Fibroblast of peridontal ligament (primary cell): ENCODE measurements around the gene ATG13.
"Not testable (repeated sequence)": the region's sequence is repeated elsewhere in the genome, so short reads cannot be mapped to it uniquely, and the experiment has no call there.

Experiments used
- DNase-seq: peaks from one replicate; pipeline ENCODE4 v3.0.0-alpha.2; 2010; ENCODE audit errors: extremely low read depth

The ATG13 gene

DNA sequence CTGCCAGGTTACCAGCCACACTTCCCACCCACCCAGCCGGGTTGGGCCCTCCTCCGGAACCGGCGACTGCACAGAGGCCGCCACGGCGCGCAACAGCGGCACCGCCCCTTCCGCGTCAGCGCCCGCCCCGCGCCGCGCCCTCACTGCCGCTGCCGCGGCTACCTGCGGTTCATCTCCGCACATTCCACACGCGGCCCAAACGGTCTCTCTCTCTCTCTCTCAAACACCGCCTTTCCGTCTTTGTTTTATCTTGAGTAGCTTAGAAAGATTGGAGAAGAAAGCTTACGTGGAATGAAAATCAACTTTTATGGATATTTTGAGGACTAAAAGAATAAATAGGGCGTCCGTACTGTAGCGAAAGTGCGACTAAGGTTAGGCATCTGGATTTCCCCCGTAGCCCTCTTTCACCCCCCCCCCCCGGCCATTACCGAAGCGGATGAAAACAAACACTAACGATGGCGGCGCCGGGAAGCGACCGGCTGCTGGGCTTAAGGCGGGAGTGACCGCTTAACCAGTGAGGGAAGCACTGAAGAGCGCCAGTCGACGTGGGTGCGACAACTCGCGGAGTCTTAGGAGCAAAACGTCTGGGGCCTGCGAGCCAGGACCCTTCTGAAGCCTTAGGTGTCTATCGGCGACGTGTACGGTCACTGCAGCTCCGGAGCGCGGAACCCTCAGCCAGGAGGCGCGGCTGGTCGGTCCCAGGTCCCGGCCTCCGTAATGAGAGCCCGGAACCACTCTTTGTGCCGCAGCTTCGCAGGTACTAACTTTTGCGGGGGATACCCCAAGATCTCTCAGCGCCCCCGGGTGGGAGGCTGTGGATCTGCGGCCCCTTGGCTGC, at the start of gene ATG13, which contains the start of gene HARBI1:
TSS of gene ATG13 (plus strand) at position 420 of the 838 bp plus-strand sequence. CDS start 26,739 bp downstream, outside the sequence.
TSS of gene HARBI1 (minus strand) at position 94 of the 838 bp plus-strand sequence. CDS start 990 bp downstream, outside the sequence.
- peak; percentile 88 for DNase-seq

DNA sequence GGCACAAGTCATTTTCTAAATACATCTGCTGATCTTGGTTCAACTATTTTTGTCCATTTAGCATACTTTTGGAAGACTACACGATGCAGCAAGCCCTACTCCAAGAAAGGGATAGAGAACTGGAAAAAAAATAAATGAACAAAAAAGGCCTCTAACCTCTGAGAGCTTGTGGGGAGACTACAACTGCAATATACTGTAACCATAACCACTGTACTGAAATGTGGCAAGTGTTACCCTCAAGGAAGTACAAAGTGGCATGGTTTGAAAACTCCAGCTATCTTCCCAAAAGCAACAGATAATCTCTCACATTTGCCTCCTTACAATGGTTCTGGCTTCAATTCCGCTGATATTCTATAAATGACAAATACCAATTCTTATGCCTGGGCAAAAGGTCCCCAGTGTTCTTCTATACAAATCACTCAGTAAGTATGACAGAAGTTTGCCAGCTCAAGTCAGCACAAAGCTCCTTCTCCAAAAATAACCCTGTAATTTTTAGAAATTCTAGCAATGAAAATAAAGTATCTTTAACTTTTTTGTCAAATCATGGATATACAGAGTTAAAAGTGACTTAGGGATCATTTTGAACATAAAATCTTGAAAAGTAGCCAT, 46.5 kb upstream of the ATG13 start:
- DNase-seq, result no peak

DNA sequence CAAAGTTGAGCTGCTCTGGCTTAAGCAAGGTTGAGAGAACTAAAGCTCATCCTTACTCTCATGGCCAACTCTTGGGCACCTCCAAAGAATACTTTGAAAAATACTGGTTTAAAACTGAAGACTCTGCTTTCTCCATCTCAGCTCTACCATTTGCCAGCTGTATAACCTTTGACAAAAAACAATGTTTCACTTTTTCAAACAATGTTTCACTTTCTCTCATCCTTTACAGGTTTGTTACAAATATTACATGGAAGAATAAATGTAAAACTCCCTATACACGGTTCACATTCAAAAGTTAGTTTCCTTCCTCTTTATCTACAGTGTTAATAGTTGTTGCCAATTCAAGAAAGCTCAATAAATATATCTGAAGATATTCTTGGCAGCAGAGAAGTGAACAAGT, 42.7 kb upstream of the ATG13 start:
- no peak for DNase-seq

DNA sequence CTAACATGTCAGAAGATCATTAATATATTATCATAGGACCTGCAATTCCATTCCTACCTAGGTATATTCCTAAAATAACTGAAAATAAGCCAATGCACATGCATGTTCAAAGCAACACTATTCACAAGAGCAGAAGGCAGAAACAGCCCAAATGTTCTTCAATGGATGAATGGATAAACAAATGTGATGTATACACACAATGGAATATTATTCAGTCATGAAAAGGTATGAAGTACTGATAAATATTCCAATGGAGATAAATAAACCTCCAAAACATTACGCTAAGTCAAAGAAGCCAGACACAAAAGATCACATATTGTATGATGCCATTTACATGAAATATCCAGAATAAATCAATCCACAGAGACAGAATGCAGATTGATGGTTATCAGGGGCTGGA, 40.3 kb upstream of the ATG13 start:
- no peak for DNase-seq

DNA sequence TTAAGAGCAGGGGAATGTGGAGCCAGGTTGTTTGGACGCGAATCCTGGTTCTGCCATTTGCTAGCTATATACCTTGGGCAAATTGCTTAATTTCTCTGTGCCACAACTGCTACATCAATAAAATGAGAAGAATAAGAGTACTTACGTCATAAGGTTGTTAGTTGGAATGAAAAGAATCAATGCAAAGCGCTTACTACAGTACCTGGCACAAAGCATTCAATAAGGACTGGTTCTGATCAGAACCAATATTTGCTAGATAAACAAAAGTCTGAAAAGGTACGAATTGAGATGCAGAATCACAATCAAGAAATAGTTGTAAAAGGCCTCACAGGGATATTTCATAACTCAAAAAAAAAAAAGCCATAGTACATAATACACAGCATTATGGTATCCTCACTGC, 34.8 kb upstream of the ATG13 start:
- no peak for DNase-seq

DNA sequence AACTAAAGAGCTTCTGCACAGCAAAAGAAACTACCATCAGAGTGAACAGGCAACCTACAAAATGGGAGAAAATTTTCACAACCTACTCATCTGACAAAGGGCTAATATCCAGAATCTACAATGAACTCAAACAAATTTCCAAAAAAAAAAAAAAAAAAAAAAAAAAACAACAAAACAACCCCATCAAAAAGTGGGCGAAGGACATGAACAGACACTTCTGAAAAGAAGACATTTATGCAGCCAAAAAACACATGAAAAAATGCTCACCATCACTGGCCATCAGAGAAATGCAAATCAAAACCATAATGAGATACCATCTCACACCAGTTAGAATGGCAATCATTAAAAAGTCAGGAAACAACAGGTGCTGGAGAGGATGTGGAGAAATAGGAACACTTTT, 33.8 kb upstream of the ATG13 start:
- not testable (repeated sequence) for DNase-seq

DNA sequence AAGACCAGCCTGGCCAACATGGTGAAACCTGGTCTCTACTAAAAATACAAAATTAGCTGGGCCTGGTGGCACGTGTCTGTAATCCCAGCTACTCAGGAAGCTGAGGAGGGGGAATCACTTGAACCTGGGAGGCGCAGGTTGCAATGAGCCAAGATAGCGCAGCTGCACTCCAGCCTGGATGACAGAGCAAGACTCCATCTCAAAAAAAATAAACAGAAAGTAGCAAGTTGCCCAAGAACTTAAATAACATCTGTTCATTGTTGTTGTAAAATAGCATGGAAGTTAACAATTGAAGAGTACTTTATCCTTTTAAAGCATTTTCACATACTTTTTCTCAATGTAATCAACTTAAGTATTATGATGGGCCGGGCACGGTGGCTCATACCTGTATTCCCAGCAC, 29.2 kb upstream of the ATG13 start:
- DNase-seq, result peak; percentile 58

DNA sequence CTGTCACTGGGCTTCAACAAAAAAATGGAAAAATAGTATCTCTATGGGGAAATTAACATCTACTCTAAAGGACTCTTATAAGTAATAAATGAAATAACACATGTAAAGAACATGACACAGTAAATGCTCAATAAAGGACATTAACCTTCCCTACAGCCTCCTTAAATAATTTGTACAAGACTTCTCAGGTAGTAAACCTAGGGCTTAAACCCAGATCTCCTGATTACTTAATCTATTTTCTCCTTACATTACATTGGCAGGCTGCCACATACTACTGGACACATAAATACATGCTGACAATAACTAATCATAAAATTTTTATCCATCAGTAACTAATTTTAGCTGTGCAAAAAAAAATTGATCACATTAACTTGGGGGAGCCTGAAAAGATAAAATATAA, 28.4 kb upstream of the ATG13 start:
- DNase-seq, result no peak

DNA sequence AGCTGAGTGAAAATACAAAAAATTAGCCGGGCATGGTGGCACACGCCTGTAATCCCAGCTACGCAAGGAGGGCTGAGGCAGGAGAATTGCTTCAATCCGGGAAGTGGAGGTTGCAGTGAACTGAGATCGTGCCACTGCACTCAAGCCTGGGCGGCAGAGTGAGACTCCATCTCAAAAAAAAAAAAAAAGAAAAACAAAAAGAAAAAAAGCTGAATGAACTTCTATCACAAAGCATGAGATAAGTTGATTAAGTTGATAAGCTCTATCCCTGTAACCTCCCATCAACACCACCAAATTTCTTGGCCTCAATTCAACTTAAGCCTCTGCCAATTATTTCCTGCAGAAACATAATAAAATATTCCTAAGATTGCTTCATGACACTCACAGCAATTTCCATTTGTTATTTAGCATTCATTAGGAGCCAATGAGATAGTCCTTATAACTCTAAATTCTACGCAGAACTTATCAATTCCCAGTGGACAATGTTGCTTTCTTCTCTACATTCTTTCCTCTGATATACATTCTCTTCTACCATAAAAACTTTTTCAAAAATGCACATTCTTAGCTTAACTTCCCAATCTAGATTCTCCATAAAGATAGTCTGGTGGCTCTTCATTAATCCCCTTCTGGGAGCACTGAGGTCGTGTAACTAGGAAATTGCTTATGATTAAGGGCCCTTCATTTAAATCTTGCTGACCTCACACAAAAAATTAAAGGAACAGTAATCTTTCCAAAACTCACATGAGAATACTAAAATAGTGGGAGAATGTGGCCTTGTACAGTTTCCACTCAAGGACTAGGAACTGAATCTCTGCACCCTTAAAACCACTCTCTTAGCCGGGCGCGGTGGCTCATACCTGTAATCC, 26.4 kb upstream of the ATG13 start:
- DNase-seq, result no peak

DNA sequence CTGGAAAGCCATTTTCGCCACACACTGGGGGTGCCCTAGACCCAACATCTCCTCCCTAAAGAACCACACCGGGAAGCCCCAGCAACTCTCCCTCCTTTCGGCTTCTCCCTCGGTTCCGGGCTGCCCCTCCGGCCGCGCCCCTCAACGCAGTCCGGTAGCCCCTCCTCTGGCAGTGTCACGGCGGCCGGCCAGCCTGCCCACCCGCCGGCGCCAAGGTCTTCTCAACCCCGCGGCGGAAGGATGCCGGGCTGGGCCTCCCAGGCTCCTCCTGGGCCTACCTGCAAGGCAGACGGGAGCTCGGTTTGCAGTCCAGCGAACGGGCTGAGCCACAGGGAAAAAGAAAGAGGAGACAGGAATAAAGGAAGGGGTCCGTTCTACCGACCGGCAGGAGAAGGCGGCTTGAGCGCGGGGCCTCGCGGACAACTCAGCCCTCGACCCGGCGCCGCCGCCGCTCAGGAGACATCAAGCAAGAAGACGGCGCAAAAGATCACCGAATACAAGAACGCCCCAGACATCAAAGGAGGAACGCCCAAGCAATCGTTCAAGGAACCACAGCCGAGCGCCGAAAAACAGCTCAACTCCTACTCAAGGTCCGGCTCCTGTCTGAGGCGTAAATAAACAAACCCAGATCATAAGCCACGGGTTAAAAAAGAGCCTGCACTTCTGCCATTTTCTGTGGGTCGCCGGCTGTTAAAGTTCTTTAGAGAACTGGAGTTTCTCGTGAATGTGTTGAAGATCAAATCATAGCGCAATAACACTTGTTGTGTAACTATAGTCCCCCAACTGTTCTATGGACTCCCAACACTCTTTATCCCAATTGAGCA, 23.6 kb upstream of the ATG13 start, which contains the start of gene AMBRA1:
TSS of gene AMBRA1 (minus strand) at position 474 of the 824 bp plus-strand sequence. CDS start 45,643 bp downstream, outside the sequence.
- peak; percentile 95 for DNase-seq

DNA sequence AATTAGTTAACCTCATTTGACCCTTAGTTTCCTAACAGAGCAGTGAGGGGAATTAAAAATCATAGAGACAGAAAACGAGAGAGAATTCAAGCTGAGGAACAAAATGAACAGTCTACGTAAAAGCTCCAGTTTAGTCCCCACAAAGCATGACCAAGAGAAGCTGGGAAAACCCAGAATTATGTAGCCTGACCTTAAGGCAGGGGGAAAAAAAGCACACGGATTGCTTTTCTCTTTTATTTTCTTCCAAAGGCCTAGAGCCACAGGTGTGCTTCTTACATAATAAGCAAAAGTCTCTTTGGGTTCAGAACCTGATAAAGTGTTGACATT, 23.0 kb upstream of the ATG13 start:
- no peak for DNase-seq

DNA sequence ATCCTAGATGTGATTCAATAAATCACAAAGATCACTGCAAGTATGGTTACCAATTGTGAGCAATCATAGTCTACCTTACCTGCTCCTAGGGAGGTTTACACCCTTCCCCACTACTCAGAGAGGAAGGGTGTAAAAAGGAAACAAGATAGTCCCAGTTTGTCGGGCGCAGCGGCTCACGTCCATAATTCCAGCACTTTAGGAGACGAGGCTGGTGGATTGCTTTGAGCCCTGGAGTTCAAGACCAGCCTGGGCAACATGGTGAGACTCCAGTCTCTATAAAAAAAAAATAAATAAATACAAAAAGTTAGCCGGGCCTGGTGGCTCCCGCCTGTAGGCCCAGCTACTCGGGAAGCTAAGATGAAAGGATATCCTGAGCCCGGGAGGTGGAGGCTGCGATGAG, 22.6 kb upstream of the ATG13 start:
- no peak for DNase-seq

DNA sequence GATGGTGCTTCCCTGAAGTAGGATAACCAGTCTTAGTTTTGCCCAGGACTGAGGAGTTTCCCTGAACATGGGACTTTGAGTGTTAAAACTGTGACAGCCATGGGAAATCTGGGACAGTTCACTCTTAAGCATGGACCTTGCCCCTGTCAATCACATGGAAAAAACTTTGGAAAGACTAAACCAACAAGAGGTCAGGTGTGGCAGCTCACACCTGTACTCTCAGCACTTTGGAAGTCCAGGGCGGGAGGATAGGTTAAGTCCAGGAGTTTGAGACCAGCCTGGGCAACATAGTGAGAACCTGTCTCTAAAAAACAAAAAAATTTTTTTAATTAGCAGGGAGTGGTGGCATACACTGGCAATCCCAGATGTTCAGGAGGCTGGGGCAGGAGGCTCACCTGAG, 20.2 kb upstream of the ATG13 start:
- no peak for DNase-seq

DNA sequence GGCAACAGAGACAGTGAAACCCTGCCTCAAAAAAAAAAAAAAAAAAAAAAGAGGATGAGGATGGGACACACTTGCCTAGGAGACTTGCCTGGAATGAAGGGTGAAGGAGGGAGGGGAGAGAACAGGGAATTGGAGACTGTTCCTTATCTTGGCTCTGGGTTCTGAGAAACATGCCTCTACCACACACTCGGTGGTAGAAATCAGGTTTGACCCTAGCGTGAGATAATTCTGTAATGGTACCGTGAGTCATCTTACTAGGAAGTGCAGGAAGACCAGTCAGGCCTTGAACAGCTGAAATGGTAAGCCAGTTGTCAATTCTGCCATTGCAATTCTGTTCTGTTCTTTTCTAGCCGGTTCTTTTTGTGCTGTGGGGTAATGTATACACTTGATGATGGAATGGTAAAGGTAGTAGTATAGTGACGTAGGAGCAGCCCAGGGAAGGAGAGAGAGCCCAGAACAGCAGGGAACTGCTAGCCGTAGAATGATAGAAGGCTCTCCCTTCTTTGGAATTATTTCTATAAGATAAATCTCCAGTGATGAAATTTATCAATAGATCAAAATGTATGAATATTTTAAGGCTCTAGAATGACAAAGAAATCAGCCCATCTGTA, 19.6 kb upstream of the ATG13 start:
- DNase-seq, result peak; percentile 49

DNA sequence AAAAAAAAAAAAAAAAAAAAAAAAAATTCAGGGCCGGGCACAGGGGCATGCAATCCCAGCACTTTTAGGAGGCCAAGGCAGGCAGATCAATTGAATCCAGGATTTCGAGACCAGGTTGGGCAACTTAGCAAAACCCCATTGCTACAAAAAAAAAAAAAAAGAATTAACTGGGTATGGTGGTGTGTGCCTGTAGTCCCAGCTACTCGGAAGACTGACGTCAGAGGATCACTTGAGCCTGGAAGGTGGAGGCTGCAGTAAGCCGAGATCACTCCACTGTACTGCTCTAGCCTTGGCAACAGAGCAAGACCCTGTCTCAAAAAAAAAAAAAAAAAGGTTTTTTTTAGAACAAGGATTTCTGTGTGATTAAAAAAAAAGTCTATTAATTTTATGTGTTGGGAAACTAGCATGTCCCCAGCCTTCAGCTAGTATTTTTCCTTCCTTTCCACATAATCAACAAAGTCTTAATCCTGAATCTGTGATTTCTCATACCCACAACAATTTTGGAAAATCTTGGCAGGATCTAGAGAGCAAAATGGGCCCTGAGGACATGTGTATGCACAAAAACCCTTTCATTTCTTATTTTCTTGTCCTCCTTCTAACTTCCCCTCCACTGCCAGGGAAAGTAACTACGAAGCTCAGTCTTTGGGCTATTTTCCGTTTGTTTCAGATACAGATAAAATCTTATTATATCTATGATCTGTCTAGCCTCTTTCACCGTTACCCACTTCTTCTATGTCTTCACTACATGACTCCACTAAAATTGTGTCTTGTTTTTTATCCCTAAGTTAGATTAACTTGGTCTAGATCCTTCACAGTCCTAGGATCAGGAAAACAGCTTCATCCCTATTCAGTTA, 17.8 kb upstream of the ATG13 start:
- peak; percentile 42 for DNase-seq

DNA sequence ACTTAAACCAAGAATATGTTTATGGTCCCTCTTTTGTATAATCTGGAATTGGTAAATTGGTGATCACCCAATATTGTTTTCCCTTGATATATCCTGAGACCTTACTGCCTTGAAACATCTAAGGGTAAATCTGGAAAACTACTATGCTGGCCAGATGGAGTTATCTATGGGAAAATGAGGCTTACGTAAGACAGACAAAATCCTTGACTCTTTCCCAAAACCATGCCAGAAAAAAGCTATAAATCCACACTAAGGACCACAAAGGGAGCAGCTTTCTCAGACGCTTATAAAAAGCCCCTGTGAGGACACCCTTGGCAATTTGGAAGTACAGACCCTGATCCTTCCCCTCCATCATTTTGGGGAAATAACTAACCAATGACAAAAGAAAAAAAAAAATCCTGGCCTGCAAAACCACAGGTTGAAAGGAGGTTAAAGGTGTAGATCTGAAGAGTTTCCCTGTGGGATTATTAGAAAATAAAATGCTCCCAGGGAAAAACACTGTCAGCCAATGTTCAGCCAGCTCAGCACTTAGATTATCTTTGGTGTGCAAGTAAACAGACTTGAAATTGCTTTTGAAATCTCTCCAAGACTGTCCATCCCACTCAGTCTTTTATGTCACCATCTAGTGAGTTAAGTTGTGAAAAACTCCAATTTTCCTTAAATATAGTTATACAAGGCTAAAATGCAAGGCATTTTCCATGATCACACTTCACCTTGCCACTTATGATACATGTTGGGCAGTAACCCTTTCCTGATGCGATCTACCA, 17.0 kb upstream of the ATG13 start:
- peak; percentile 47 for DNase-seq

DNA sequence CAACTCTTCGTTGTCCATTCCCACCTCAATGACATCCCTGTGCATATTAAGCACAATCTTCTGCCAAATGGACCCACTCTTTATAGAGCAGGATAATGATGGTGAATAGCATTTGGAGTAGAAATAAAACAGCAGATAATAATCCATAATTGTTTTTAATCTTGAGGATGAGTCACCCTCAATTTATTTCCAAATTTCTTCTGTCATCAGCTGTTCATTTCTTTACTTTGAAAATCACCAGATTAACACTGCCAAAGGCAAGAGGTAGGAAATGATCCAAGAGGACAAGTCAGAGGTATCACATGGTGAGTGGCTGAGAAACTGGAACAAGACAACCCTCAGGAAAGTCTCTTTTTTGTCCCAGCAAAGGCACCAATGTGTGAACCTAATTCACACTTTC, 16.2 kb upstream of the ATG13 start:
- DNase-seq, result peak; percentile 35

DNA sequence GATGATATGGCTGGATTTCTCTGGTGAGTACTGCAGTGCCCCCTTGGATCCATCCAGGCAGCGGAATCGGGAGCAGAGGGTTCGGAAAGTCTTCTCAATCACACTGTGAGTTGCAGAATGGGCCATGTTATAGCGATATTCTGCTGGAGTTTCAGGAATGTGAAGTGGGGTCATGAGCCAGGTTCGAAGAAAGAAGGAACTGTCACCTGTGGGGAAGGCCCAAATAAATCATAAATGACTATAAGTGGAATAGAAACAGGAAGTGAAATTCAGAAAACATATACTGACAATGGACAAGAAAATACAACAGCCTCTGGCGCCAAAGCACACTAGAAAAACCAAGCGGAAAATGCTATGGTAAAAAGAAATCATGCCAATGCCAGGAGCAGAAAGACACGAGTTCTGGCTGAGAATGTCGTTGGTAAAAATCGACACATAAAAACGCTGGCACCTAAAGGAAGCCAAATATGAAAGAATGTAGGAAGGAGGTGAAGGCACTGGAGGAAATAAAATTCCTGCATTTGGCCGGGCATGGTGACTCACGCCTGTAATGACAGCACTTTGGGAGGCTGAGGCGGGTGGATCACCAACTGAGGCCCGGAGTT, 13.5 kb upstream of the ATG13 start:
- no peak for DNase-seq

DNA sequence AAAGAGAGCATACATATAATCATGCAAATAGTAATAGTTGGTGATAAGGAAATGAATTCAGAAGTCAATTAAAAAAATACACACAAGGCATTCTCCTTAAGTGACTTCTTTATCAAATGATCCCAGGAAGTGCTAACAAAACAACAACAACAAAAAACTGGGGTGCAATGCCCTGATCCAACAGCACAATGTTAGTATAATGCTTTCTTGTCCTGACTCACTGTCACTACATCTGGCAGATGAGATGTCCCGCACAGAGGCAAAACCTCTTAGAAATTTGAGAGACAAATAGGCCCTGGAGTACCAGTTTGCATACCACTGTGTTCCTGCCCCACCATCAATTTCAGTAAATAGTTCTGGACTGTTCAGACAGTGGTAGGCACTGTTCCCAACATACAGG, 12.6 kb upstream of the ATG13 start:
- DNase-seq, result no peak
